ENCODE measurements around the gene C10orf90. TPM values are rescaled to one million over a fixed set of nuclear protein-coding genes. Genes with fewer than 3 reads are reported as not detected.

C10orf90 gene
- total and polyA plus RNA-seq, 4 donors: 1.7 to 3.4 (median 3.2) TPM

- Histone ChIP-seq H3K27ac (ENCODE audit: low read depth, low read length) (no peak overlapping the region), H3K27me3 (ENCODE audit: control insufficient read depth, insufficient read depth, low read length) (no peaks in the 10 kb centered on the region), H3K36me3 (ENCODE audit: control insufficient read depth, insufficient read depth, low read length) (no peaks in the 10 kb centered on the region), H3K4me3 (ENCODE audit: low read depth, low read length) (no peak overlapping the region), H3K4me1 (ENCODE audit: control insufficient read depth, insufficient read depth, low read length) (no peaks in the 10 kb centered on the region), H3K9me3 (ENCODE audit: control insufficient read depth, insufficient read depth, low read length) (no peaks in the 10 kb centered on the region)
- no peak for DNase-seq (ENCODE audit: low read depth in 4 of 6, low spot score in 6 of 6)
- 95% methylated on average over 4 of the region's 5 CpGs for WGBS (ENCODE audit: insufficient coverage)
Observed at GRCh38 chr10:126433351-126433750, 237.1 kb downstream of the C10orf90 start.

- H3K9me3 ChIP-seq (ENCODE audit: control insufficient read depth, insufficient read depth, low read length): no peaks in the 10 kb centered on the region
- no peaks in the 10 kb centered on the region for H3K4me1 ChIP-seq (ENCODE audit: control insufficient read depth, insufficient read depth, low read length)
- H3K36me3 ChIP-seq (ENCODE audit: control insufficient read depth, insufficient read depth, low read length): no peaks in the 10 kb centered on the region
- no peak overlapping the region for H3K4me3 ChIP-seq (ENCODE audit: low read depth, low read length)
- no peak overlapping the region for H3K27ac ChIP-seq (ENCODE audit: low read depth, low read length)
- H3K27me3 ChIP-seq (ENCODE audit: control insufficient read depth, insufficient read depth, low read length): no peaks in the 10 kb centered on the region
- no peak for DNase-seq (ENCODE audit: low read depth in 4 of 6, low spot score in 6 of 6)
- 98% methylated on average over 6 of the region's 7 CpGs for WGBS (ENCODE audit: insufficient coverage)
Observed at GRCh38 chr10:126432507-126432906, 238.0 kb downstream of the C10orf90 start.

GRCh38 chr10:126431816-126432215 lies 238.7 kb downstream of the C10orf90 start:
- no peaks in the 10 kb centered on the region for H3K4me1 ChIP-seq (ENCODE audit: control insufficient read depth, insufficient read depth, low read length)
- H3K27me3 ChIP-seq (ENCODE audit: control insufficient read depth, insufficient read depth, low read length): no peaks in the 10 kb centered on the region
- WGBS (ENCODE audit: insufficient coverage): no CpG with 5 or more reads among the region's 2 CpGs
- H3K36me3 ChIP-seq (ENCODE audit: control insufficient read depth, insufficient read depth, low read length): no peaks in the 10 kb centered on the region
- no peak overlapping the region for H3K27ac ChIP-seq (ENCODE audit: low read depth, low read length)
- H3K9me3 ChIP-seq (ENCODE audit: control insufficient read depth, insufficient read depth, low read length): no peaks in the 10 kb centered on the region
- DNase-seq (ENCODE audit: low read depth in 4 of 6, low spot score in 6 of 6): no peak
- H3K4me3 ChIP-seq (ENCODE audit: low read depth, low read length): no peak overlapping the region

- H3K27me3 ChIP-seq (ENCODE audit: control insufficient read depth, insufficient read depth, low read length): no peaks in the 10 kb centered on the region
- no CpG with 5 or more reads among the region's 2 CpGs for WGBS (ENCODE audit: insufficient coverage)
- no peak overlapping the region for H3K4me3 ChIP-seq (ENCODE audit: low read depth, low read length)
- no peaks in the 10 kb centered on the region for H3K36me3 ChIP-seq (ENCODE audit: control insufficient read depth, insufficient read depth, low read length)
- no peaks in the 10 kb centered on the region for H3K4me1 ChIP-seq (ENCODE audit: control insufficient read depth, insufficient read depth, low read length)
- no peaks in the 10 kb centered on the region for H3K9me3 ChIP-seq (ENCODE audit: control insufficient read depth, insufficient read depth, low read length)
- H3K27ac ChIP-seq (ENCODE audit: low read depth, low read length): no peak overlapping the region
- no peak for DNase-seq (ENCODE audit: low read depth in 4 of 6, low spot score in 6 of 6)
Observed at GRCh38 chr10:126430512-126430911, 240.0 kb downstream of the C10orf90 start.

- Histone ChIP-seq H3K4me1 (ENCODE audit: control insufficient read depth, insufficient read depth, low read length) (no peaks in the 10 kb centered on the region), H3K36me3 (ENCODE audit: control insufficient read depth, insufficient read depth, low read length) (no peaks in the 10 kb centered on the region), H3K4me3 (ENCODE audit: low read depth, low read length) (no peak overlapping the region), H3K27ac (ENCODE audit: low read depth, low read length) (no peak overlapping the region), H3K27me3 (ENCODE audit: control insufficient read depth, insufficient read depth, low read length) (no peaks in the 10 kb centered on the region), H3K9me3 (ENCODE audit: control insufficient read depth, insufficient read depth, low read length) (no peaks in the 10 kb centered on the region)
- DNase-seq (ENCODE audit: low read depth in 4 of 6, low spot score in 6 of 6): no peak
- 84% methylated on average over 4 of the region's 4 CpGs for WGBS (ENCODE audit: insufficient coverage)
Observed at GRCh38 chr10:126429275-126429674, 241.2 kb downstream of the C10orf90 start.

GRCh38 chr10:126425489-126426065 lies 244.9 kb downstream of the C10orf90 start:
- no peak for DNase-seq (ENCODE audit: low read depth in 4 of 6, low spot score in 6 of 6)

GRCh38 chr10:126425032-126425431 lies 245.5 kb downstream of the C10orf90 start:
- WGBS (ENCODE audit: insufficient coverage): 91% methylated on average over 5 of the region's 5 CpGs
- peaks cover 8% of the 10 kb centered on the region for H3K9me3 ChIP-seq (ENCODE audit: control insufficient read depth, insufficient read depth, low read length)
- H3K4me3 ChIP-seq (ENCODE audit: low read depth, low read length): no peak overlapping the region
- H3K27ac ChIP-seq (ENCODE audit: low read depth, low read length): no peak overlapping the region
- no peak for DNase-seq (ENCODE audit: low read depth in 4 of 6, low spot score in 6 of 6)
- H3K4me1 ChIP-seq (ENCODE audit: control insufficient read depth, insufficient read depth, low read length): peaks cover 2% of the 10 kb centered on the region
- H3K36me3 ChIP-seq (ENCODE audit: control insufficient read depth, insufficient read depth, low read length): no peaks in the 10 kb centered on the region
- H3K27me3 ChIP-seq (ENCODE audit: control insufficient read depth, insufficient read depth, low read length): no peaks in the 10 kb centered on the region

More at GRCh38 chr10:126425489-126426065, 244.9 kb downstream of the C10orf90 start:
- Histone ChIP-seq H3K36me3 (ENCODE audit: control insufficient read depth, insufficient read depth, low read length) (no peaks in the 10 kb centered on the region), H3K4me3 (ENCODE audit: low read depth, low read length) (no peak overlapping the region), H3K9me3 (ENCODE audit: control insufficient read depth, insufficient read depth, low read length) (peaks cover 8% of the 10 kb centered on the region), H3K27me3 (ENCODE audit: control insufficient read depth, insufficient read depth, low read length) (no peaks in the 10 kb centered on the region), H3K4me1 (ENCODE audit: control insufficient read depth, insufficient read depth, low read length) (peaks cover 2% of the 10 kb centered on the region), H3K27ac (ENCODE audit: low read depth, low read length) (no peak overlapping the region)
- 83% methylated on average over 6 of the region's 8 CpGs for WGBS (ENCODE audit: insufficient coverage)

- 98% methylated on average over 5 of the region's 6 CpGs for WGBS (ENCODE audit: insufficient coverage)
- peaks cover 8% of the 10 kb centered on the region for H3K9me3 ChIP-seq (ENCODE audit: control insufficient read depth, insufficient read depth, low read length)
- H3K36me3 ChIP-seq (ENCODE audit: control insufficient read depth, insufficient read depth, low read length): no peaks in the 10 kb centered on the region
- H3K4me1 ChIP-seq (ENCODE audit: control insufficient read depth, insufficient read depth, low read length): peaks cover 2% of the 10 kb centered on the region
- no peak for DNase-seq (ENCODE audit: low read depth in 4 of 6, low spot score in 6 of 6)
- no peak overlapping the region for H3K27ac ChIP-seq (ENCODE audit: low read depth, low read length)
- H3K27me3 ChIP-seq (ENCODE audit: control insufficient read depth, insufficient read depth, low read length): no peaks in the 10 kb centered on the region
- no peak overlapping the region for H3K4me3 ChIP-seq (ENCODE audit: low read depth, low read length)
Observed at GRCh38 chr10:126423732-126424491, 246.6 kb downstream of the C10orf90 start.

- Histone ChIP-seq H3K36me3 (ENCODE audit: control insufficient read depth, insufficient read depth, low read length) (no peaks in the 10 kb centered on the region), H3K9me3 (ENCODE audit: control insufficient read depth, insufficient read depth, low read length) (peaks cover 8% of the 10 kb centered on the region), H3K4me1 (ENCODE audit: control insufficient read depth, insufficient read depth, low read length) (peaks cover 2% of the 10 kb centered on the region), H3K27ac (ENCODE audit: low read depth, low read length) (no peak overlapping the region), H3K27me3 (ENCODE audit: control insufficient read depth, insufficient read depth, low read length) (no peaks in the 10 kb centered on the region), H3K4me3 (ENCODE audit: low read depth, low read length) (no peak overlapping the region)
- DNase-seq (ENCODE audit: low read depth in 4 of 6, low spot score in 6 of 6): no peak
- WGBS (ENCODE audit: insufficient coverage): 100% methylated on average over 1 of the region's 1 CpG
Observed at GRCh38 chr10:126422567-126422966, 247.9 kb downstream of the C10orf90 start.

GRCh38 chr10:126421756-126422256 lies 248.7 kb downstream of the C10orf90 start:
- H3K4me3 ChIP-seq (ENCODE audit: low read depth, low read length): no peak overlapping the region
- no peaks in the 10 kb centered on the region for H3K27me3 ChIP-seq (ENCODE audit: control insufficient read depth, insufficient read depth, low read length)
- DNase-seq (ENCODE audit: low read depth in 4 of 6, low spot score in 6 of 6): no peak
- WGBS (ENCODE audit: insufficient coverage): 71% methylated on average over 8 of the region's 10 CpGs
- H3K4me1 ChIP-seq (ENCODE audit: control insufficient read depth, insufficient read depth, low read length): peaks cover 2% of the 10 kb centered on the region
- no peak overlapping the region for H3K27ac ChIP-seq (ENCODE audit: low read depth, low read length)
- no peaks in the 10 kb centered on the region for H3K36me3 ChIP-seq (ENCODE audit: control insufficient read depth, insufficient read depth, low read length)
- peaks cover 8% of the 10 kb centered on the region for H3K9me3 ChIP-seq (ENCODE audit: control insufficient read depth, insufficient read depth, low read length)
